NCI-H1417 treated with DMSO at 0.1 percent for 48 hours (cell line): Measurements from ENCODE around the gene PPHLN1.
"Not testable (repeated sequence)": the region's sequence is repeated elsewhere in the genome, so short reads cannot be mapped to it uniquely, and the experiment has no call there.

Experiments used
- DNase-seq: peaks from one replicate; lab custom pipeline; 2025; lab: John Stamatoyannopoulos, UW

The PPHLN1 gene

DNA sequence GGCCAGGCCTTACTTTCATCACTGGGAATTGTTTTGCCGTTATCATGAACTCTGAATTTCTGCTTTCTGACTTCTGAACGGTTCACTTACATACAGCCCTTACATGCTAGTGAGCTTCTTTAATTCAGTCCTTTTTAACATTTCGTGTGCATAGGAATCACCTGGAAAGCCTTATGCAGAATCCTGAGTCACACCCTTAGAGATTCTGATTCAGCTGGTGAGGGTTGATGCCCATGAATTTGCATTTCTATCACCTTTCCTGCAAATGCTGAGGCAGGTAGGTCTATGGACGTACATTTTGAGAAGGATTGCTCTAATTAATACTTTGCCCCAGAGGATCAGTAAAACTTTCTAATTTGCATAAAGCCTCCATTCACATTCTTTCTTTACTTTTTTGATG lies 44.0 kb downstream of the PPHLN1 start:
- DNase-seq, result no peak

DNA sequence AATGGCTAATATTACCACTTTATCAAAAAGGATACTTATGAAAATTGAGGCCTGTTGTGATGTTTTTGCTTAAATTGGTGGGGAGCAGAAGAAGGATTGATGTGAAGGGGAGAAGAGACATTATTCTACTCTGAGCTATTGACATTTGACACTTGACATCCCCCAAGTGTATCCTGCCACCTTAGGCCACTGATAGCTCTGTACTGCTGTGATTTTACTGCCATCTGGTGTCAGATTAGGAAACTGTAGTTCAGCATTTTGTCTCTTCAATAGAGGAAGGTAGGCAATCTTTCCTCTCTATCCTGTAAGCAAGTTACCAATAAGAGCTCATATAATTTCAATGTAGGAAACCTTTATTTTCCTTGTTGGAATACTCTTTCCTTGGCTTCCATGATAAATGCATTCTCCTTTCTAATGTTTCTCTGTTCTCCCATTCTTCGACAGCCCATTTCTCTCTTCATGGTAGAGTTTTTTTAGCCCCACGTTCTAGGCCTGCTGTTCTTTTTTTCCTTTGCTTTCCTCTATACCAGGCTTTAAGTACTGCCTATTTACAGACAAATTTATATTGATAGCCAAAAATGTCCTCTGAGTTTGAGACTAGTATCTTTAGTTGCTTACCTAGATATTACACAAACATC lies 46.3 kb downstream of the PPHLN1 start:
- DNase-seq, result peak; percentile 19

DNA sequence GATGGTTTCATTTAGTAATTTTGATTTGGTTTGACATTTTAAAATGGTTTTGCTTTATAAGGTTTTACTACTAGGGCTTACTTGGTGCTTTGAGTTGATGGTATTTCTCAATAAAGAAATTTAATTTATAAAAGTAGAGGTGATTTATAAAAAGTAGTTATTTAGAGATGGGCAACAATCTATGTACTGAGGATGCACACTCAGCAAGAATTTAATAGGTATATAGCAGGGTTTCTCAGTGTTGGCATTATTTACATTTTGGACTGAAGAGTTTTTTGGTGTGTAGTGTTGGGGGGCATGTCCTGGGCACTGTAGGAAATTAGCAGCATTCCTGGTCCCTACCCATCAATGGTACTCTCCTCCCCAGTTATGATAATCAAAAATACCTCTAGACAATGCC lies 47.7 kb downstream of the PPHLN1 start:
- DNase-seq, result no peak

- DNase-seq, result no peak
Measured at GRCh38 chr12:42380733-42381132, 54.8 kb downstream of the PPHLN1 start.

- DNase-seq, result no peak
Measured at GRCh38 chr12:42382013-42382696, 56.2 kb downstream of the PPHLN1 start.

- DNase-seq, result no peak
Measured at GRCh38 chr12:42385326-42385841, 59.4 kb downstream of the PPHLN1 start.

GRCh38 chr12:42386308-42386707 lies 60.3 kb downstream of the PPHLN1 start:
- DNase-seq, result no peak

DNA sequence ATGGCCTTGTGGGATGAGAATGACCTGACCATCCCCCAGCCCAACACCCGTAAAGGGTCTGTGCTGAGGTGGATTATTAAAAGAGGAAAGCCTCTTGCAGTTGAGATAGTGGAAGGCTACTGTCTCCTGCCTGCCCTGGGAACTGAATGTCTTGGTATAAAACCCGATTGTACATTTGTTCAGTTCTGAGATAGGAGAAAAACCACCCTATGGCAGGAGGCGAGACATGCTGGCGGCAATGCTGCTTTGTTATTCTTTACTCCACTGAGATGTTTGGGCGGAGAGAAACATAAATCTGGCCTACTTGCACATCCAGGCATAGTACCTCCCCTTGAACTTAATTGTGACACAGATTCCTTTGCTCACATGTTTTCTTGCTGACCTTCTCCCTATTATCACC lies 62.1 kb downstream of the PPHLN1 start:
- not testable (repeated sequence) for DNase-seq

DNA sequence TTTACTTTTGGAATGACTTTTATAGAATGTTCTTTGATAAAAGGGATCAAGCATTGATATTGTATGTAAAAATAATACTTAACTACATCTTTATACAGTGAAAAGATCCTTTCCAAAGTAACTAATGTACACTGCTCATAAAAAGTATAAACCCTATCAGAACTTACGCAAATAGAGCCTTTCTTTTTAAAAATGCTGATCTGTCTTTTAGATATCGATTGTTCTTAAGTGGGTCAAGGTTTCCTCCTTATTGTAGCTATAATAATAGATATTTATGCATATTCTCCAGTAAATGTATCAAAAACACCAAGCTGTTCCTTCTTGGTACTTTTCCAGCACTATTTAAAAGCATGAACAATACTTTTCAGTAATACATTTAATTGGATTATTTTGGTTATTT lies 68.5 kb downstream of the PPHLN1 start:
- DNase-seq, result no peak

DNA sequence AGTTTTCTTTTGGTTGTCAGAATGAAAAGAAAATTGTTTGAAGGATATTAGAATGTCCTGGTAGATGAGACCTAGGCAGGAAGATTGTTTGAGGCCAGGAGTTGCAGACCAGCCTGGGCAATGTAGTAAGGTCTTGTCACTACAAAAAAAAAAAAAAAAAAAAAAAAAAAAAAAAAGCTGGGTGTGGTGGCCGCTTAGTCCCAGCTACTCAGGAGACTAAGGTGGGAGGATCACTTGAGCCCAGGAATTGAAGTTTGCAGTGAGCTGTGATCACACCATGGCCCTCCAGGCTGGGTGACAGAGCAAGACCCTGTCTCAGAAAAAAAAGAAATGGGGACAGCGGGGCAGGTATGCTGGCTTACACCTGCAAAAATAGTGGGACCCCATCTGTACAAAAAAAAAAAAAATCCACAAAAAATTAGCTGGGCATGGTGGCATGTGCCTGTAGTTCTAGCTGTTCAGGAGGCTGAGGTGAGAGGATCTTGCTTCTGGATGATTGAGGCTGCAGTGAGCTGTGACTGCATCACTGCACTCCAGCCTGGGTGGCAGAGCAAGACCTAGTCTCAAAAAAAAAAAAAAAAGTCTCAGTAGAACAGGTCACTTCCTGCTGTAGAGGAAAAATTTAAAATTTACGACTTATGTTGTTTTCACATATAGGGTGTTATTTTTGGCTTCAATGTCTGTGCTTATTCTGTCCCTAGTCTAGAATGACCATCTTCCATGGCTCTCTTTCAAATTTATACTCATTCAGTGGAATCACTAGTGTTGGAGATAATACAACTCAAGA lies 70.7 kb downstream of the PPHLN1 start:
- no peak for DNase-seq

DNA sequence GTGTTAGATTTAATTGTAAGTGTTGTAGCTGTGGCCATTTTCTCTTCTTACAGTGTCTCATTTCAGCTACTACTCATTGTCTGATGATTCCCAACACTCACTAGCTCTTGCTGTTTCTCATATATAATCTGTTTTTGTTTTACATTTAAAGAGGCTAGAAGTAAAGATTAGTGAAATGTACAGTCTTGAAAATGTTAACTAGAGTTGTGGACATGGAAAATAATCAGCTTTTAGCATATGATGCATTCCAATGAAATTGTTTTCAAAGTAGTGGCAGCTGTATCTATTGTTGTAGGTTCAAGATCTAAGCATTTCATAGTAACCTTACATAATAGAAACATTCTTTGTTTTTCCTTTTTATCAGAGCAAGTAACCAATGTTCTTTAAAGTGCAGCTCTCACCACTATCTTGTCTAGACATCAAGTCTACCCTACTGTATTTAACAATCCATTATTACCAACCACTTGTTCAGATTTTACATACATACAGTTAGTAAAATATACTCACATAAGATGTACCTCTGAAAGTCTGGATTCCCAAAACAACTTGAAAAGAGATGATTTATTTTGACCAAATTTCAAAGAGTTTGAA lies 76.9 kb downstream of the PPHLN1 start:
- DNase-seq, result no peak

DNA sequence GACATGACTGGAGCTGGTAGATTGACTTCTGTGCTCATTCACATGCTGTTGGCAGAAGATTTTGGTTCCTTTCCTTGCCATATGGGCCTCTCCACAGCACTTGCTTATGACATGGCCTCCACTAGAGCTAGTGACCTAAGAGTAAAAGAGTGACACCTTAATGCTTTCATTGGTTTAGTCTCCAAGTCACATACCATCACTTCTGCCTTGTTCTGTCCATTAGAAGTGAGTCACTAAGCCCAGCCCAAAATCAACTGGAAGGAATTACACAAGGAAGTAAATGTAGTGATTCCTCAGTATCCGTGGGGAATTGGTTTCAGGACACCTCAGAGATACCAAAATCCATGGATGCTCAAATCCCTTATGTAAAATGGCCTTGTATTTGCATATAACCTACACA lies 81.3 kb downstream of the PPHLN1 start:
- DNase-seq, result no peak

GRCh38 chr12:42409471-42409870 lies 83.5 kb downstream of the PPHLN1 start:
- no peak for DNase-seq

DNA sequence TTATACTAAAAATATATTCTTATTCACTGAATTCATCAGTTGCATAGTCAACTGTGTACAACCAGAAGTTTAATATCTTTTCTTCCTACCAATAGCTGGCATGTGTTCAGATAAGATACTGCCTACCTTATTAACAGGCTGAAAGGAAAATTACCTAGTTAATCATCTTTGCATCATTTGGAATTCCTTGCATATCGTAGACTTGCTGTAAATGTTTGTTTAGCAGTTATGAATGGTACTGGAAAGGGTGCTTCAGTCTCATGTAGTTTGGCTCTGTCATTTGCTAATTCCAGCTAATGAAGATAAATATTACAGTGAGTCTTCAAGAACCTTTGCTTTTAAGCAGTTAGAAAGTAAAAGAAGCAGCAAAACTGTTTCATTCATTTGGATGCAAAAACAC lies 84.4 kb downstream of the PPHLN1 start:
- DNase-seq, result no peak

GRCh38 chr12:42420395-42420794 lies 94.4 kb downstream of the PPHLN1 start:
- DNase-seq, result no peak

GRCh38 chr12:42421844-42422779 lies 96.1 kb downstream of the PPHLN1 start:
- no peak for DNase-seq

- DNase-seq, result no peak
Measured at GRCh38 chr12:42422785-42423184, 96.8 kb downstream of the PPHLN1 start.

DNA sequence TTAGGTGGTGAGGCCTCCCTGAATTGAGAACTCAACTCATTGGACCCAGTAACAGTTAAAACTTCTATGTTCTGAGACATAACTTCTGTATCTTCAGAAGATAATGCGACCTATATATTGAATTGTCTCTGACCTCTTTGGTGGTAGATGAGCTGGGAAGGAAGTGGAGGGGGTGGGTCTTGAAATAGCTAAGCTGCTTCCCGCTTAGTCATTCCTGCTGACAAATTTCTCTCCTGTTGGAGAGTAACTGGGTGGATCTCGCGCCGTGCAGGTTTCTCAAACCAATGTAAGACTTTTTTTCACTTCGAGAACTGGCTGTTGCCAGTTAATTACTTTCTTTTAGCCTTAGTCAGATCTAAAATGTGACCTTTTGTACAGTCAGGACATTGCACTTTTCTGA lies 100.8 kb downstream of the PPHLN1 start:
- no peak for DNase-seq

DNA sequence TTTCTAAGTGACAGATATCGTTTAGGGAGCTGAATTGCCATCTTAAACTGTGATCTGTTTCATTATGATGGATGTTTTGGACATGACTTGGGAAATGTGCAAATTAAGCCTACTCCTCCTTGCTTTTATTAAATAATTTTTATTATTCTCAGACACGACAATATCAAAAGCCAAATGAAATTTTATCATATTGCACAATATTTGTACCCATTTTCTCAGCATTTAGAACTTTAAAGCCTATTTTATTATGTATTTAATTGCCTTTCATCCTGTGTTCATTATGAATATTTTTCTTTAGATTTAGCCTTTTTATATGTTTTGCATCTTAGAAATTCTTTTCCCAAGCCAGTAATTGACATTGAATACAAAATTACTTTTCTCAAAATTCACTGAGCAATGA lies 102.9 kb downstream of the PPHLN1 start:
- no peak for DNase-seq

- no peak for DNase-seq
Measured at GRCh38 chr12:42432517-42433140, 106.7 kb downstream of the PPHLN1 start.

DNA sequence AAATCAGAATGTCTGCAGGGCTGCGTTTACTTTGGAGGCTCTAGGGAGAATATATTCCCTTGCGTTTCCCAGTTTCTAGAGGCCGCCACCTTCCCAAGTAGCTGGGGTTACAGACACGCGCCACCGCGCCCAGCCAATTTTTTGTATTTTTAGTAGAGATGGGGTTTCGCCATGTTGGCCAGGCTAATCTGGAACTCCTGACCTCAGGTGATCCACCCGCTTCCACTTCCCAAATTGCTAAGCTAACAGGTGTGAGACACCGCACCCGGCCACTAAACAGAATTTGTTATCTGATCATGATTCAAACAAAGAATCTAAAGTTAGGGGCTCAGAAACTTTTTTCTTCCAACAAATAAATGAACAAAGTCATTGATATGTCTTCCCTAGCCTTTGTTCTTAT lies 114.6 kb downstream of the PPHLN1 start:
- no peak for DNase-seq
